Fibroblast of peridontal ligament (primary cell): ENCODE measurements around the gene NRXN3.

ENCODE experiments used
- DNase-seq: peaks from one replicate; pipeline ENCODE4 v3.0.0-alpha.2; 2010; ENCODE audit errors: extremely low read depth

Gene NRXN3

GRCh38 chr14:79413734-79414428, 1243.7 kb downstream of the NRXN3 start:
- no peak for DNase-seq

DNA sequence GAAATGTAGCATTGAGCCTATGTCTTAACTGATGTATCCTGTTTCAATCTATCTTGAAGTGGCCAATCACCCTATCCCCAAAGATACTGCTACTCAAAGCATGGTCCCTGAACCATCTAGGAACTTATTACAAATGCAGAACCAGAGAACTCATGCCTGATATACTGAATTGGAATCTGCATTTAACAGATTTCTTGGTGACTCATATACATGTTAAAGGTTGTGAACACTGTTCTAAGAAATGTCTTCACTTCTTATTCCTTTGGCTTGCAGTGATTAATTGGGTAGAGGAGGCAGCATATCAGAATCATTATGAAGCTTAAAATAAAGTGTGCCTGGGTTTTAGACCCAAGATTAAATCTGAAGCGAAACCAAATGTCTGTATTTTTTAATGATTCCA, 1245.6 kb downstream of the NRXN3 start:
- no peak for DNase-seq

GRCh38 chr14:79417961-79418360, 1247.8 kb downstream of the NRXN3 start:
- no peak for DNase-seq

DNA sequence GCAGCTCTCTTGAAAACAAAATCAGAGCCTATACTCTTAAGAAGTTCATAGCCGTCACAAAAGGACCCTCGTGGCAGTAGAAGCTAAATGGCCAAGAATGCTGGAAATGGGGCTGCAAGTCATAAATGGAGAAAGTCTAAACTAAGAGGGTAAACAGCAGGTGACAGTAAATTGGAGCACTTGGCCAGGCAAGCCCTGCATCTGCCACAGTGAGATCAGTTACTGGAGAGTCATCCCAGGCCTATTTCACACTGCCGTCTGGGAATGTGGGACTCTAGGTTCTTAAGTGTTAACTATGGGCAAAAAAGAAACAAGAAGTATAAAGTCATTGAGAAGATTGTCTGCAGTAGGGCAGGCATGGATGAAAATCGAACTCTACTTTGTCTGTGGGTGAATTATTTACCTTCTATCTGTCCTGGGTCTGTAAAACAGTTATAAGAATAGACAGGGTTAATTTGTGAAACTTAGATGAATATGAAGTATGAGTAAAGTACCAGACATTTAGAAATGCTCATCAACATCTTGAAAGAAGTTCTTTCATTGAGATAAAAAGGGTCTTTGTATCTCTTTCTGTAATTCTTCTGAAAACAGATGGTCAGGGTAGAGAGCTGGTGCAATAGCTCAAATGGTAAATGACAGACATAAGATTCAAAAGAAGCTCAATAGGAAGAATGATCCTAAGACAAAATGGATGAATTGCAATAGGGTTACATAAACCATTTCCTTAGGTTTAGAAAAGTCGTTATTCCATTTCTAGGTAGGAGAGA, 1248.7 kb downstream of the NRXN3 start:
- DNase-seq = no peak

DNA sequence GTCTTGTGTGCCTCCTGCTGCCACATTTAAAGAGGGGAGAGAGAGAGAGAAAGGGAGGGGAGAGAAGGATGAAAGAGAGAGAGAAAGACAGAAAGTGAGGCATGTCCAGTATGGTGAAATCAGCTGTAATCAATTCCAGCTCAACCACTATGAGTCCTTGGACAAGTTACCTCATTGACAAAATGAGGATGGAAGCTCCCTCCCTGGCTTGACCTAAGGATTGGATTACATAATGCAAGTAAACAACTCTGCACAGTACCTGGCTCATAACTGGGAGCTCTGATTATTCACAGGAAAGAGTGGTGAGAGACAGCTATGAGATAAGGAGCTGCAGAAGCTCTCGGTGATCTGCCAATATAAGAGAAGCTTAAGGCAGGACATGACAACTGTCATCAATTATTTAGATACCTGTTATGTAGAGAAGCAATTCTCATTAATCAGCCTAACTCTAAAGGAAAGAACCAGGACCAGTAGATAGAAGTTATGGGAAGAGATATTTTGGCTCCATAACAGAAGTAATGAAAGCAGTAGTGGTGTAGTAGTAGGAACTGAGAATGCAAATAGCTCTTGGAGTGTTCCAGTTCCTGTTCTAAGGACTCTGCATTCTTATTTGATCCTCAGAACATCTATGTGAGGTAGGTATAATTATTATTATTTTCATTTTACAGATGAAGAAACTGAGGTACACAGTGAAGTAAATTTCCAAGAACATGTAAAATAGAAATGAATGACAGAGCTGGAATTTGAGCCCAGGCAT, 1249.6 kb downstream of the NRXN3 start:
- DNase-seq = no peak

DNA sequence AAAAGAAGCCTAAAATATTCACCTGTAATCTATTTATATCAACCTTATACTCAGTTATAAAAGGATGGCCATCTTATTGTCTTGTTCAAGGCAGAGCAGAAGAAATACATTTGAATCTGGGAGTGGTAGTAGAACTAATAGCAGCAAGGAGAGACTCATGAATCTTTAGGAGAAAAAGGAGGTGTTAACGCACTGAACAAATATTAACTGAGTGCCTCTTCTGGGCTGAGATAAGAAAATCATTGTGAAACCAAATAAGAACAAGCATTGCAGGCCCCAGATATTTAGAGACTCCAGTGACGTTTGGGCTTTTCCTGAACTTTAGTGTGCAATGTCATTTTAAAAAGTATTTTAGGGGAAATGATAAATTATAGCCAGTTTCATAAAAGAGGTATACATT, 1250.6 kb downstream of the NRXN3 start:
- DNase-seq = no peak

- no peak for DNase-seq
Measured at GRCh38 chr14:79421811-79422210, 1251.6 kb downstream of the NRXN3 start.

DNA sequence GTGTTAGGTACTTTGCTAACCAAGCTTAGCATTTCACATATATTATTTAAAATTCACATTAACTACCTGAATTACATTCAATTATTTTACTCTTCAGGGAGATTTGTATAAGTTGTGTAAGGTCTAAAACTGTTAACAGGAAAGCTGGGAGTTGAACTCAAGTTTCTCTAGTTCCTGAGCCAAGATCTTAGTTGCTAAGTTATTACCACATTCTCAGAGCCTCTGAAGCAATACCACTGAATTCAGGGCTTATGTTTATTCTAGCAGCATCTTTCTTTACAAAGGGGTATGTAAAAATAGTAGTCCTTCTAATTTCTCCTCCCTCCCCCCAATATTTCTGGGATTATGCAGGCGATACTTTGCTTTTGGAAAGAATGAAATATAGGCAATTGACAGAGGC, 1254.3 kb downstream of the NRXN3 start:
- DNase-seq = peak; percentile 3

DNA sequence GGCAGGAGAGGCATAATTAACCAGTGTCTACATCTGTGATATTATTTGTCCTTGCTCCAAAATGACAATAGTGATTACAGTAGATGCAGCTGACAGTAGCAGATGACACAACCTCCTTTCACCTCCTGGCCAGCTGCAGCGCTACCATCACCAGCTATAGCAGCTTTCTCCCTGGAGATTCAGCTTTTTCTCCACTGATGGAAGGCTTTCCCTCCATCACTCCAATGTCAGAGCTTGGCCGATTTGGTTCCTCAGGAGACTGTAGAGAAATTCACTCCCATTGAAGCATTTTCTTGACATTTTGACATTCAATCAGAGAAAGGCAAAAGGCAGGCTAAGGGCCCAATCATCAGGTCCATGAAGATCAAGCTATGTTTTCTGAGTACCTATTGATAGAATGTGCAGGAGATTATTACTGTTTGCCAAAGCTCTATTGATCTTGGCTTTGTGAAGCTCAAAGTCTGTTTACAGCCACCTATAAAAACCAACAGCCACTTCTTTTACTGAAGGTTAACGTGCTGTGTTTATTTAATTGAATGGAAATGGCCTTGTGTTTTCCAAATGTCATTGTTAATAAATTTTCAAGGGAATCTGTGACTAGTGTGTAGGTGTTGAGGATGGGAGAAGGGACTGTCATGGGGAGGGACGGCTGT, 1256.1 kb downstream of the NRXN3 start:
- no peak for DNase-seq

GRCh38 chr14:79432640-79433039, 1262.5 kb downstream of the NRXN3 start:
- no peak for DNase-seq

- DNase-seq = no peak
Measured at GRCh38 chr14:79436335-79436734, 1266.2 kb downstream of the NRXN3 start.

- DNase-seq = no peak
Measured at GRCh38 chr14:79437951-79438350, 1267.8 kb downstream of the NRXN3 start.

DNA sequence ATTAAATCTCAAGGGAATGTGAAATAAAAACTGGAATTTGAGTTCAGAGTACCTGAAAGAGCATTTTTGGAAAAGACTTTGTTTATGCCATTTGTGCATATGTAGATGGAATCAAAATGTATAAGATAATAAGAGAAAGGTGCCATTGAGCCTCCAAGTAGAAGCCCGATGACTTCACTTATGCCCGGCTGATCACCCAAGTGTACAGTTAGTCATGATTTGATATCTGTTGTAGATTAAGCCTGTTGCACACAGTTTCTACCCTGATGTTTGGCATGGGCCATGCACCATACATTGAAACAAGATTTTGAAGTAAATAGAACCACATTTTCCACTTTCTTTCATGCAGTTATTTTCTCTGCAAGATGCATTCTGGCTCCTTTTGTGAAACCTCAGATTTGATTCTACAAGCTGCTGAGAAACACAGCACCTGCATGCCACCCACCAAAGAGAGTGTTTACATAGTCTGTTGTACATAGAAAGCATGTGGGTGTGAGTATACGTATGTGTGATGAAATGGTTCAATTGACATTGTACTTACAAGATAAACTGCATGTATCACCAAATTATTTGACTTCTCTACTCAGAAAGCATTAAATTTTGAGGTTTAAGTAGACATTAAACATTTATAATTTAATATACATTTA, 1268.6 kb downstream of the NRXN3 start:
- no peak for DNase-seq

DNA sequence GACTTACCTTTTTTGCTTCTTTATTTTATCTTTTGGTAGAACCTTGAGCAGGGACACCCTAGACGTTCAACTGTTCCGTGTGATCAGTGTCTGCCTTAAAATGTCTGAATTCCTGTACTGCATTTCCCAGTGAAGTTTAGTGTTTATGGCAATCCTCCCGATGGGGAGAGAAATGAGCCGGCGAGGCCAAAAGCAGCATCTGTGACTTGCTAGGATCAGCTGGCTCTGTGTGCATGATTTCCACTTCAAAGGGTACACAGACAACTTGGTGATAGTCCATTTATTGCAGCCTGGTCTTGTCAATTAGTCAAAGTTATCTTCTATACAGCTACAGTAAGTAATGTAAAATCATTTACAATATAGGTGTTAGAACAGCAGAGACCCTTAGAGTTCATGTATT, 1272.6 kb downstream of the NRXN3 start:
- no peak for DNase-seq

GRCh38 chr14:79443602-79444001, 1273.4 kb downstream of the NRXN3 start:
- no peak for DNase-seq

DNA sequence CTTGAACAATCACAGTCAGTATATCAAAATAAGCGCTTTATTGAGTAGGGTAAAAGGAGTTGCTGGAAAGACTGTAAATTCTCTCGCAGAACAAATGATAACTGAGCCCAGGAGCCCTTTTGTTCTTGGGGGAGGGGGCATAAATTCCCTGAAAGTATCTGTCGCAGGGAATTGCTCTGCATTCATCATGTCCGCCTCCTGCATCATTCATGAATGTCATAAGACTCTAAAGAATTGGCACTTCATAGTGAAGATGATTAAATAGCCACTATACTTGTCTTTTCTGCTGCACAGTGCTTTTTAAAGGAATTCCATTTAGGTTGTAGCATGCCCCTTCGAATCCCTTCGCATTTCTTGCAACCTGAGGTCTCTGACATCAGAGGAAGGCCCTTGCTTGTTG, 1278.8 kb downstream of the NRXN3 start:
- no peak for DNase-seq

- no peak for DNase-seq
Measured at GRCh38 chr14:79451601-79452000, 1281.4 kb downstream of the NRXN3 start.

- DNase-seq = peak; percentile 2
Measured at GRCh38 chr14:79453276-79453675, 1283.1 kb downstream of the NRXN3 start.

DNA sequence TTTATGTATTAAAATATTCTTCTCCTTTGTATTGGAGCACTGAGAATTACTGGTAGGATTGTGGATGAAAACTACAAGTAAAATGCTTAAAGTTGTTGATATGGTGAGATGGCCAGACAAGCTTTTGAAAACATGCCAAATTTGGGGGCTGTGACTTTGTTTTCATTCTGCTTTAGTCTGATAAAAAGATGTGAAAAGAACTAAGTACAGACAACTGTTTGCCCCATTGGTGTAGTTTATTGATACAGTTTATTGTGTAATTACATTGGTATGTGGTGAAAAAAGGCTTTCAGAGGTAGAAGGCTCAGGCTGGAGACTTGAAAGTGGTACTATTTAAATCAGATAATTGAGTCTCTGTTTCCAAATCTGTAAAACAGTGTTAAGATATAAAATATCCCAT, 1294.3 kb downstream of the NRXN3 start:
- DNase-seq = no peak

GRCh38 chr14:79465651-79466050, 1295.5 kb downstream of the NRXN3 start:
- DNase-seq = no peak

DNA sequence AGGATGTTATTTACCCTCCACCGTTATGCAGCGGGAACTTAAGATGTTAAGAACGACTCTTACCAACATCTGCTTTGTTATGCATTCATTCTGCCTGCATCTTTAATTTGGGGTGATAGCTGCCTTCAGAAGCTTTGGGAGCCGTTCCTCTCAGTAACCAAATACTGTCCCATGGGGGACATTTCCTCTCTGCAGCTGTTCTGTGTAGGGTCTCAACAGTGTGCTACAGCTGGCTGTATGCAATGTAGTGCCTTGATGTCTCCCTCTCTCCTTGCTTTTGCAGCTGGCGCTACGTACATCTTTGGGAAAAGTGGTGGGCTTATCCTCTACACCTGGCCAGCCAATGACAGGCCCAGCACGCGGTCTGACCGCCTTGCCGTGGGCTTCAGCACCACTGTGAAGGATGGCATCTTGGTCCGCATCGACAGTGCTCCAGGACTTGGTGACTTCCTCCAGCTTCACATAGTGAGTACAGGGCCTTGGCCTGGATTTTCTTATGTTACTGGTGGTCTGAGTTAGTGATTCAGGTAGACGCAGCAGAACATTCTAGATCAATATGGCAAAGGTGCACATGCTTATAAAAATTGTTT, 1296.9 kb downstream of the NRXN3 start:
- DNase-seq = no peak
